HEK293 (cell line): ENCODE results near the gene ZNF326.

Experiments
- BCL11A ChIP-seq: fragments of 450-650 bp; formaldehyde crosslinking; IDR thresholded peaks from 2 replicates; pipeline ENCODE4 v1.5.1; 2016; ENCODE audit warnings: low read depth, missing biosample characterization, missing genetic modification characterization
- GLIS1 ChIP-seq: fragments of 450-650 bp; formaldehyde crosslinking; IDR thresholded peaks from 2 replicates; pipeline ENCODE4 v1.5.1; 2016; ENCODE audit warnings: missing biosample characterization, missing genetic modification characterization
- KLF10 ChIP-seq: fragments of 450-650 bp; IDR thresholded peaks from 2 replicates; pipeline ENCODE4 v1.5.1; 2018; ENCODE audit warnings: missing biosample characterization, mild to moderate bottlenecking, missing genetic modification characterization
- KLF17 ChIP-seq: fragments of 450-650 bp; formaldehyde crosslinking; IDR thresholded peaks from 2 replicates; pipeline ENCODE4 v1.5.1; 2016; ENCODE audit warnings: missing biosample characterization, missing genetic modification characterization
- SP2 ChIP-seq: fragments of 450-650 bp; formaldehyde crosslinking; IDR thresholded peaks from 2 replicates; pipeline ENCODE4 v1.5.1; 2016; ENCODE audit warnings: missing biosample characterization, missing genetic modification characterization
- SP3 ChIP-seq: fragments of 450-650 bp; formaldehyde crosslinking; IDR thresholded peaks from 2 replicates; pipeline ENCODE4 v1.5.1; 2016; ENCODE audit warnings: missing biosample characterization, missing genetic modification characterization
- ZBTB17 ChIP-seq: fragments of 450-650 bp; formaldehyde crosslinking; IDR thresholded peaks from 2 replicates; pipeline ENCODE4 v1.5.1; 2016; ENCODE audit warnings: missing biosample characterization, missing genetic modification characterization
- ZNF10 ChIP-seq: fragments of 450-650 bp; formaldehyde crosslinking; IDR thresholded peaks from 2 replicates; pipeline ENCODE4 v1.5.1; 2017; ENCODE audit warnings: missing biosample characterization, missing genetic modification characterization
- ZNF184 ChIP-seq: fragments of 450-650 bp; IDR thresholded peaks from 2 replicates; pipeline ENCODE4 v1.5.1; 2018; ENCODE audit warnings: missing biosample characterization, mild to moderate bottlenecking, missing genetic modification characterization
- ZNF335 ChIP-seq: fragments of 450-650 bp; formaldehyde crosslinking; conservative IDR thresholded peaks from 2 replicates; pipeline ENCODE4 v1.5.1; 2016; ENCODE audit warnings: missing biosample characterization, missing genetic modification characterization
- ZNF366 ChIP-seq: fragments of 450-650 bp; formaldehyde crosslinking; conservative IDR thresholded peaks from 2 replicates; pipeline ENCODE4 v1.5.1; 2016; ENCODE audit warnings: missing biosample characterization, missing genetic modification characterization
- ZNF596 ChIP-seq: fragments of 450-650 bp; IDR thresholded peaks from 2 replicates; pipeline ENCODE4 v1.5.0; 2018; ENCODE audit warnings: missing biosample characterization, mild to moderate bottlenecking, missing genetic modification characterization, moderate library complexity
- ZNF660 ChIP-seq: fragments of 450-650 bp; IDR thresholded peaks from 2 replicates; pipeline ENCODE4 v1.5.1; 2018; ENCODE audit warnings: missing biosample characterization, mild to moderate bottlenecking, missing genetic modification characterization
- ZNF692 ChIP-seq: fragments of 450-650 bp; formaldehyde crosslinking; IDR thresholded peaks from 2 replicates; pipeline ENCODE4 v1.5.1; 2016; ENCODE audit warnings: missing biosample characterization, missing genetic modification characterization
- ZNF785 ChIP-seq: fragments of 450-650 bp; formaldehyde crosslinking; IDR thresholded peaks from 2 replicates; pipeline ENCODE4 v1.5.1; 2016; ENCODE audit warnings: missing biosample characterization, missing genetic modification characterization
- ZNF830 ChIP-seq: fragments of 450-650 bp; IDR thresholded peaks from 2 replicates; pipeline ENCODE4 v1.5.0; 2018; ENCODE audit warnings: missing biosample characterization, missing genetic modification characterization, low read depth, mild to moderate bottlenecking, moderate library complexity
- TF ChIP-seq, protein P1 (sequence below): fragments of 450-650 bp; formaldehyde crosslinking; IDR thresholded peaks from 2 replicates; pipeline ENCODE4 v1.5.1; 2017; ENCODE audit warnings: missing biosample characterization, missing genetic modification characterization
- TF ChIP-seq, protein P2 (sequence below): fragments of 450-650 bp; formaldehyde crosslinking; IDR thresholded peaks from 2 replicates; pipeline ENCODE4 v1.5.1; 2016; ENCODE audit warnings: missing biosample characterization, missing genetic modification characterization, borderline replicate concordance
- TF ChIP-seq, protein P3 (sequence below): fragments of 450-650 bp; formaldehyde crosslinking; IDR thresholded peaks from 2 replicates; pipeline ENCODE4 v1.5.1; 2016; ENCODE audit warnings: missing biosample characterization, missing genetic modification characterization
- TF ChIP-seq, protein P4 (sequence below): fragments of 450-650 bp; formaldehyde crosslinking; IDR thresholded peaks from 2 replicates; pipeline ENCODE4 v1.5.1; 2016; ENCODE audit warnings: missing biosample characterization, missing genetic modification characterization

Gene ZNF326

GRCh38 chr1:89953131-89953626 is 41.7 kb upstream of the ZNF326 start (continued):
- TF ChIP-seq, protein P1, sequence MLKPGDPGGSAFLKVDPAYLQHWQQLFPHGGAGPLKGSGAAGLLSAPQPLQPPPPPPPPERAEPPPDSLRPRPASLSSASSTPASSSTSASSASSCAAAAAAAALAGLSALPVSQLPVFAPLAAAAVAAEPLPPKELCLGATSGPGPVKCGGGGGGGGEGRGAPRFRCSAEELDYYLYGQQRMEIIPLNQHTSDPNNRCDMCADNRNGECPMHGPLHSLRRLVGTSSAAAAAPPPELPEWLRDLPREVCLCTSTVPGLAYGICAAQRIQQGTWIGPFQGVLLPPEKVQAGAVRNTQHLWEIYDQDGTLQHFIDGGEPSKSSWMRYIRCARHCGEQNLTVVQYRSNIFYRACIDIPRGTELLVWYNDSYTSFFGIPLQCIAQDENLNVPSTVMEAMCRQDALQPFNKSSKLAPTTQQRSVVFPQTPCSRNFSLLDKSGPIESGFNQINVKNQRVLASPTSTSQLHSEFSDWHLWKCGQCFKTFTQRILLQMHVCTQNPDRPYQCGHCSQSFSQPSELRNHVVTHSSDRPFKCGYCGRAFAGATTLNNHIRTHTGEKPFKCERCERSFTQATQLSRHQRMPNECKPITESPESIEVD (tag by site-specific recombination) = 0 out of 2 replicates have a peak, but pooled peaks have one; percentile 20
- peak; percentile 49; the same call in 1 of the 2 replicates for TF ChIP-seq ZNF10 (tag by site-specific recombination)
- TF ChIP-seq ZNF830 = no peak
- peak; percentile 43 for TF ChIP-seq SP2 (tag by site-specific recombination)
- peak; percentile 76 for TF ChIP-seq ZNF366
- peak; percentile 44; the same call in 1 of the 2 replicates for TF ChIP-seq SP3
- TF ChIP-seq ZNF785 = no peak
- peak; percentile 61 for TF ChIP-seq GLIS1
- TF ChIP-seq, protein P2, sequence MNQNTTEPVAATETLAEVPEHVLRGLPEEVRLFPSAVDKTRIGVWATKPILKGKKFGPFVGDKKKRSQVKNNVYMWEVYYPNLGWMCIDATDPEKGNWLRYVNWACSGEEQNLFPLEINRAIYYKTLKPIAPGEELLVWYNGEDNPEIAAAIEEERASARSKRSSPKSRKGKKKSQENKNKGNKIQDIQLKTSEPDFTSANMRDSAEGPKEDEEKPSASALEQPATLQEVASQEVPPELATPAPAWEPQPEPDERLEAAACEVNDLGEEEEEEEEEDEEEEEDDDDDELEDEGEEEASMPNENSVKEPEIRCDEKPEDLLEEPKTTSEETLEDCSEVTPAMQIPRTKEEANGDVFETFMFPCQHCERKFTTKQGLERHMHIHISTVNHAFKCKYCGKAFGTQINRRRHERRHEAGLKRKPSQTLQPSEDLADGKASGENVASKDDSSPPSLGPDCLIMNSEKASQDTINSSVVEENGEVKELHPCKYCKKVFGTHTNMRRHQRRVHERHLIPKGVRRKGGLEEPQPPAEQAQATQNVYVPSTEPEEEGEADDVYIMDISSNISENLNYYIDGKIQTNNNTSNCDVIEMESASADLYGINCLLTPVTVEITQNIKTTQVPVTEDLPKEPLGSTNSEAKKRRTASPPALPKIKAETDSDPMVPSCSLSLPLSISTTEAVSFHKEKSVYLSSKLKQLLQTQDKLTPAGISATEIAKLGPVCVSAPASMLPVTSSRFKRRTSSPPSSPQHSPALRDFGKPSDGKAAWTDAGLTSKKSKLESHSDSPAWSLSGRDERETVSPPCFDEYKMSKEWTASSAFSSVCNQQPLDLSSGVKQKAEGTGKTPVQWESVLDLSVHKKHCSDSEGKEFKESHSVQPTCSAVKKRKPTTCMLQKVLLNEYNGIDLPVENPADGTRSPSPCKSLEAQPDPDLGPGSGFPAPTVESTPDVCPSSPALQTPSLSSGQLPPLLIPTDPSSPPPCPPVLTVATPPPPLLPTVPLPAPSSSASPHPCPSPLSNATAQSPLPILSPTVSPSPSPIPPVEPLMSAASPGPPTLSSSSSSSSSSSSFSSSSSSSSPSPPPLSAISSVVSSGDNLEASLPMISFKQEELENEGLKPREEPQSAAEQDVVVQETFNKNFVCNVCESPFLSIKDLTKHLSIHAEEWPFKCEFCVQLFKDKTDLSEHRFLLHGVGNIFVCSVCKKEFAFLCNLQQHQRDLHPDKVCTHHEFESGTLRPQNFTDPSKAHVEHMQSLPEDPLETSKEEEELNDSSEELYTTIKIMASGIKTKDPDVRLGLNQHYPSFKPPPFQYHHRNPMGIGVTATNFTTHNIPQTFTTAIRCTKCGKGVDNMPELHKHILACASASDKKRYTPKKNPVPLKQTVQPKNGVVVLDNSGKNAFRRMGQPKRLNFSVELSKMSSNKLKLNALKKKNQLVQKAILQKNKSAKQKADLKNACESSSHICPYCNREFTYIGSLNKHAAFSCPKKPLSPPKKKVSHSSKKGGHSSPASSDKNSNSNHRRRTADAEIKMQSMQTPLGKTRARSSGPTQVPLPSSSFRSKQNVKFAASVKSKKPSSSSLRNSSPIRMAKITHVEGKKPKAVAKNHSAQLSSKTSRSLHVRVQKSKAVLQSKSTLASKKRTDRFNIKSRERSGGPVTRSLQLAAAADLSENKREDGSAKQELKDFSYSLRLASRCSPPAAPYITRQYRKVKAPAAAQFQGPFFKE (tag by site-specific recombination) = no peak
- TF ChIP-seq ZNF596 (tag by site-specific recombination) = no peak
- peak; percentile 79 for TF ChIP-seq ZNF335 (tag by site-specific recombination)
- TF ChIP-seq, protein P3, sequence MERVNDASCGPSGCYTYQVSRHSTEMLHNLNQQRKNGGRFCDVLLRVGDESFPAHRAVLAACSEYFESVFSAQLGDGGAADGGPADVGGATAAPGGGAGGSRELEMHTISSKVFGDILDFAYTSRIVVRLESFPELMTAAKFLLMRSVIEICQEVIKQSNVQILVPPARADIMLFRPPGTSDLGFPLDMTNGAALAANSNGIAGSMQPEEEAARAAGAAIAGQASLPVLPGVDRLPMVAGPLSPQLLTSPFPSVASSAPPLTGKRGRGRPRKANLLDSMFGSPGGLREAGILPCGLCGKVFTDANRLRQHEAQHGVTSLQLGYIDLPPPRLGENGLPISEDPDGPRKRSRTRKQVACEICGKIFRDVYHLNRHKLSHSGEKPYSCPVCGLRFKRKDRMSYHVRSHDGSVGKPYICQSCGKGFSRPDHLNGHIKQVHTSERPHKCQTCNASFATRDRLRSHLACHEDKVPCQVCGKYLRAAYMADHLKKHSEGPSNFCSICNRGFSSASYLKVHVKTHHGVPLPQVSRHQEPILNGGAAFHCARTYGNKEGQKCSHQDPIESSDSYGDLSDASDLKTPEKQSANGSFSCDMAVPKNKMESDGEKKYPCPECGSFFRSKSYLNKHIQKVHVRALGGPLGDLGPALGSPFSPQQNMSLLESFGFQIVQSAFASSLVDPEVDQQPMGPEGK (tag by site-specific recombination) = peak; percentile 56
- TF ChIP-seq, protein P4, sequence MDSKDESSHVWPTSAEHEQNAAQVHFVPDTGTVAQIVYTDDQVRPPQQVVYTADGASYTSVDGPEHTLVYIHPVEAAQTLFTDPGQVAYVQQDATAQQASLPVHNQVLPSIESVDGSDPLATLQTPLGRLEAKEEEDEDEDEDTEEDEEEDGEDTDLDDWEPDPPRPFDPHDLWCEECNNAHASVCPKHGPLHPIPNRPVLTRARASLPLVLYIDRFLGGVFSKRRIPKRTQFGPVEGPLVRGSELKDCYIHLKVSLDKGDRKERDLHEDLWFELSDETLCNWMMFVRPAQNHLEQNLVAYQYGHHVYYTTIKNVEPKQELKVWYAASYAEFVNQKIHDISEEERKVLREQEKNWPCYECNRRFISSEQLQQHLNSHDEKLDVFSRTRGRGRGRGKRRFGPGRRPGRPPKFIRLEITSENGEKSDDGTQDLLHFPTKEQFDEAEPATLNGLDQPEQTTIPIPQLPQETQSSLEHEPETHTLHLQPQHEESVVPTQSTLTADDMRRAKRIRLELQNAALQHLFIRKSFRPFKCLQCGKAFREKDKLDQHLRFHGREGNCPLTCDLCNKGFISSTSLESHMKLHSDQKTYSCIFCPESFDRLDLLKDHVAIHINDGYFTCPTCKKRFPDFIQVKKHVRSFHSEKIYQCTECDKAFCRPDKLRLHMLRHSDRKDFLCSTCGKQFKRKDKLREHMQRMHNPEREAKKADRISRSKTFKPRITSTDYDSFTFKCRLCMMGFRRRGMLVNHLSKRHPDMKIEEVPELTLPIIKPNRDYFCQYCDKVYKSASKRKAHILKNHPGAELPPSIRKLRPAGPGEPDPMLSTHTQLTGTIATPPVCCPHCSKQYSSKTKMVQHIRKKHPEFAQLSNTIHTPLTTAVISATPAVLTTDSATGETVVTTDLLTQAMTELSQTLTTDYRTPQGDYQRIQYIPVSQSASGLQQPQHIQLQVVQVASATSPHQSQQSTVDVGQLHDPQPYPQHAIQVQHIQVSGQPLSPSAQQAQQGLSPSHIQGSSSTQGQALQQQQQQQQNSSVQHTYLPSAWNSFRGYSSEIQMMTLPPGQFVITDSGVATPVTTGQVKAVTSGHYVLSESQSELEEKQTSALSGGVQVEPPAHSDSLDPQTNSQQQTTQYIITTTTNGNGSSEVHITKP = 0 out of 2 replicates have a peak, but pooled peaks have one; percentile 63
- peak; percentile 45; the same call in 1 of the 2 replicates for TF ChIP-seq ZBTB17 (tag by site-specific recombination)
- TF ChIP-seq ZNF184 (tag by site-specific recombination) = 0 out of 2 replicates have a peak, but pooled peaks have one; percentile 46
- peak; percentile 87 for TF ChIP-seq KLF17 (tag by site-specific recombination)
- TF ChIP-seq ZNF660 (tag by site-specific recombination) = peak; percentile 52; the same call in 1 of the 2 replicates
- 0 out of 2 replicates have a peak, but pooled peaks have one; percentile 21 for TF ChIP-seq BCL11A
- TF ChIP-seq KLF10 (tag by site-specific recombination) = peak; percentile 17; the same call in 1 of the 2 replicates
- TF ChIP-seq ZNF692 (tag by site-specific recombination) = peak; percentile 44; the same call in 1 of the 2 replicates
